GM12878 (cell line): ENCODE results near the gene FAM151A. TPM values are rescaled to one million over a fixed set of nuclear protein-coding genes. Genes with fewer than 3 reads are reported as not detected.

Experiments used
- NR2F1 ChIP-seq: fragments of 450-650 bp; conservative IDR thresholded peaks from 2 replicates; pipeline ENCODE4 v1.6.1; 2017; ENCODE audit warnings: mild to moderate bottlenecking
- RUNX3 ChIP-seq: IDR thresholded peaks from 2 replicates; pipeline ENCODE4 v1.6.1; 2012; ENCODE audit warnings: low read length, inconsistent platforms
- YY1 ChIP-seq: IDR thresholded peaks from 2 replicates; pipeline ENCODE4 v1.6.1; 2011; ENCODE audit warnings: low read depth, mild to moderate bottlenecking, low read length
- ZNF592 ChIP-seq: fragments of 450-650 bp; IDR thresholded peaks from 2 replicates; pipeline ENCODE4 v1.6.1; 2017; ENCODE audit warnings: mild to moderate bottlenecking, moderate library complexity
- polyA plus RNA-seq, 11 experiments: library from polyadenylated mRNA; depleted of rRNA in 4 of 11; unstranded in 6 of 11; stranded (reverse) in 5 of 11; fragments of >200 nt; fragmentation: Nextera tagmentation in 4 of 11; fragmentation: Illumina TruSeq in 1 of 11; extraction: Ambion mirVana in 4 of 11; extraction: Trizol in 1 of 11; gene quantifications; 1 replicate in 1 of 11; 2 replicates in 10 of 11; pipeline versions ENCODE4 v1.2.1 to v1.2.3, GENCODE V29; 2011 to 2016; ENCODE audit warnings: inconsistent platforms in 2 of 11, missing spikeins in 2 of 11, low read depth in 1 of 11
- total RNA-seq, 4 experiments: library from RNA; depleted of rRNA in 3 of 4; stranded (reverse); fragments of >200 nt in 3 of 4; fragmentation: Illumina TruSeq in 1 of 4; extraction: Trizol in 1 of 4; gene quantifications; 2 replicates each; pipeline versions ENCODE4 v1.2.1 to v1.2.3, GENCODE V29; 2013 to 2021
- TF ChIP-seq, protein P1 (sequence below): IDR thresholded peaks from 2 replicates; pipeline ENCODE4 v1.6.1; 2012; ENCODE audit warnings: mild to moderate bottlenecking, low read depth, low read length

FAM151A gene
- total and polyA plus RNA-seq, 10 of the 15 experiments (the other 5 are each of a cell fraction or from before 2014, with no cell fraction given) = 0.09 to 0.34 (median 0.14) TPM; not detected in 5

GRCh38 chr1:54671985-54672608 lies 48.8 kb upstream of the FAM151A start (continued):
- TF ChIP-seq, protein P1, sequence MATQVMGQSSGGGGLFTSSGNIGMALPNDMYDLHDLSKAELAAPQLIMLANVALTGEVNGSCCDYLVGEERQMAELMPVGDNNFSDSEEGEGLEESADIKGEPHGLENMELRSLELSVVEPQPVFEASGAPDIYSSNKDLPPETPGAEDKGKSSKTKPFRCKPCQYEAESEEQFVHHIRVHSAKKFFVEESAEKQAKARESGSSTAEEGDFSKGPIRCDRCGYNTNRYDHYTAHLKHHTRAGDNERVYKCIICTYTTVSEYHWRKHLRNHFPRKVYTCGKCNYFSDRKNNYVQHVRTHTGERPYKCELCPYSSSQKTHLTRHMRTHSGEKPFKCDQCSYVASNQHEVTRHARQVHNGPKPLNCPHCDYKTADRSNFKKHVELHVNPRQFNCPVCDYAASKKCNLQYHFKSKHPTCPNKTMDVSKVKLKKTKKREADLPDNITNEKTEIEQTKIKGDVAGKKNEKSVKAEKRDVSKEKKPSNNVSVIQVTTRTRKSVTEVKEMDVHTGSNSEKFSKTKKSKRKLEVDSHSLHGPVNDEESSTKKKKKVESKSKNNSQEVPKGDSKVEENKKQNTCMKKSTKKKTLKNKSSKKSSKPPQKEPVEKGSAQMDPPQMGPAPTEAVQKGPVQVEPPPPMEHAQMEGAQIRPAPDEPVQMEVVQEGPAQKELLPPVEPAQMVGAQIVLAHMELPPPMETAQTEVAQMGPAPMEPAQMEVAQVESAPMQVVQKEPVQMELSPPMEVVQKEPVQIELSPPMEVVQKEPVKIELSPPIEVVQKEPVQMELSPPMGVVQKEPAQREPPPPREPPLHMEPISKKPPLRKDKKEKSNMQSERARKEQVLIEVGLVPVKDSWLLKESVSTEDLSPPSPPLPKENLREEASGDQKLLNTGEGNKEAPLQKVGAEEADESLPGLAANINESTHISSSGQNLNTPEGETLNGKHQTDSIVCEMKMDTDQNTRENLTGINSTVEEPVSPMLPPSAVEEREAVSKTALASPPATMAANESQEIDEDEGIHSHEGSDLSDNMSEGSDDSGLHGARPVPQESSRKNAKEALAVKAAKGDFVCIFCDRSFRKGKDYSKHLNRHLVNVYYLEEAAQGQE = no peak
- peak; percentile 66 for TF ChIP-seq RUNX3
- no peak for TF ChIP-seq ZNF592
- TF ChIP-seq NR2F1 = peak; percentile 55
- TF ChIP-seq YY1 = peak; percentile 51; the same call in 1 of the 2 replicates
